GM21619 (cell line): ENCODE results near the gene SLC22A6.

Experiments
- ATAC-seq: cut with Tn5 transposase; IDR thresholded peaks from one replicate; pipeline ENCODE4 v1.9.1; 2021; ENCODE audit not compliant: unreplicated experiment

Gene SLC22A6, protein sequence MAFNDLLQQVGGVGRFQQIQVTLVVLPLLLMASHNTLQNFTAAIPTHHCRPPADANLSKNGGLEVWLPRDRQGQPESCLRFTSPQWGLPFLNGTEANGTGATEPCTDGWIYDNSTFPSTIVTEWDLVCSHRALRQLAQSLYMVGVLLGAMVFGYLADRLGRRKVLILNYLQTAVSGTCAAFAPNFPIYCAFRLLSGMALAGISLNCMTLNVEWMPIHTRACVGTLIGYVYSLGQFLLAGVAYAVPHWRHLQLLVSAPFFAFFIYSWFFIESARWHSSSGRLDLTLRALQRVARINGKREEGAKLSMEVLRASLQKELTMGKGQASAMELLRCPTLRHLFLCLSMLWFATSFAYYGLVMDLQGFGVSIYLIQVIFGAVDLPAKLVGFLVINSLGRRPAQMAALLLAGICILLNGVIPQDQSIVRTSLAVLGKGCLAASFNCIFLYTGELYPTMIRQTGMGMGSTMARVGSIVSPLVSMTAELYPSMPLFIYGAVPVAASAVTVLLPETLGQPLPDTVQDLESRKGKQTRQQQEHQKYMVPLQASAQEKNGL

GRCh38 chr11:62984451-62984991 lies at the start of gene SLC22A6:
SLC22A6 (minus strand) TSS chr11:62984967; CDS start chr11:62984690, 277 bp downstream.
- no peak for ATAC-seq

- no peak for ATAC-seq
Observed at GRCh38 chr11:63032457-63032856, 47.7 kb upstream of the SLC22A6 start.

- ATAC-seq = no peak
Observed at GRCh38 chr11:63023841-63024648, 39.3 kb upstream of the SLC22A6 start.

GRCh38 chr11:63023222-63023814 lies 38.6 kb upstream of the SLC22A6 start:
- no peak for ATAC-seq

- ATAC-seq = no peak
Observed at GRCh38 chr11:63022441-63022840, 37.7 kb upstream of the SLC22A6 start.

DNA sequence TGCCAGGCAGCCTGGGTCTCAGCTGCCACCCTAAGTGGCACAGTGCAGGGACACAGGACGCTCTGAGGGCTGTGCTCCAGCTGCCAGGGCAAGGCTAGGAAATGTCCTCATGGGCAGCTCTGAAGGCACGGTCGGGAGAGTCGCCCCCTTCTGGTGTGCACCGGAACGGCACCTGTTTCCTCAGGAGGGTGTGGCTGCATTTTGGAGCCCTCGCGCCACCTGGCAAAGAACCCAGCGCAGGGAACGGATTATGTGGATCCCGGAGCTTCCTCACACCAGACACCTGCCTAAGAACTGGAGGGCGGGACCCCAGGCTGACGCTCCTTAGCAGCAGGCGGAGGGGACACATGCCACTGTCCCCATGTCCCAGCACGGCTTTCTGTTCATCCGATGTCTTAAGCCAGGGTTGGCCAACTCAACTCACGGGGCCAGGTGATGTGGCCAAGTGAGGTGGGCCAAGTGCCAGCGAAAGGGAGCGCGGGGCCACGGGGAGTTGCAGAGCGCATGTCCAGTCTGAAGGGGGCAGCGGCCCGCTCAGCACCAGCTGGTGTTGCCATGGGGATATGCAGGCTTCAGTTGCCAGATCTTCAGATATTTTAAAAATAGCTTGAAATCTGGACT lies 36.0 kb upstream of the SLC22A6 start:
- ATAC-seq = no peak

GRCh38 chr11:63019506-63019905 lies 34.7 kb upstream of the SLC22A6 start:
- ATAC-seq = no peak

DNA sequence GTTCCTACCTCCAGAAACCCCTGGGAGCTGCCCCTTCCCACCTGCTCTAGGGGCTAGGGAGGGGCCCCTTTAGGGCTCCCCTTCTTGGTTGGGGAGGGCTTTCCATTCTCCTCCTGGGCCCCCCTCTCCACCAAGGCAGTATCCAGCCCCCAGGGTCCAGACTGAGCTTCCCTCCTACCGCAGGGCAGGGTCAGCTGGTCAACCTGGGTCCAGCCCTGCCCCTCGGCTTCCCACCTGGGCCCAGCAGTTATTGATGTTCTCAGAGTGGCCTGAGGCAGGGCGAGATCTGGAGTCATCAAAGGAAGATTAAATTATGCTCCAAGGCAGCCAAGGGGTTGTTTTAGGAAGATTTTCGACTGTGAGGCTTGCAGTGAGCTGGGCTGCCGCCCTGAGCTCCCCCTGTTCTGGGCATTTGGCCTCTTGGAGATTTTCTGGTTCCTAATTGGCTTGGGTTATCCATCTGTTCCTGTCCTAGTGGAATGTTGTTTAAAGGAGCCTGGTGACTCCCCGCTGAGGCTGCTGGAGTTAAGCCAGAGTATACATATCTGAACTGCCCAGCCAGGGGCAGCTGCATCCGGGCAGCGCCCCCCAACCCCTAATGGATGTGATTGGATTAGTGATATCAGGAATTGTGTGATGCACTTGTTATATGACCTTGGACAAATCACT lies 32.7 kb upstream of the SLC22A6 start:
- no peak for ATAC-seq

DNA sequence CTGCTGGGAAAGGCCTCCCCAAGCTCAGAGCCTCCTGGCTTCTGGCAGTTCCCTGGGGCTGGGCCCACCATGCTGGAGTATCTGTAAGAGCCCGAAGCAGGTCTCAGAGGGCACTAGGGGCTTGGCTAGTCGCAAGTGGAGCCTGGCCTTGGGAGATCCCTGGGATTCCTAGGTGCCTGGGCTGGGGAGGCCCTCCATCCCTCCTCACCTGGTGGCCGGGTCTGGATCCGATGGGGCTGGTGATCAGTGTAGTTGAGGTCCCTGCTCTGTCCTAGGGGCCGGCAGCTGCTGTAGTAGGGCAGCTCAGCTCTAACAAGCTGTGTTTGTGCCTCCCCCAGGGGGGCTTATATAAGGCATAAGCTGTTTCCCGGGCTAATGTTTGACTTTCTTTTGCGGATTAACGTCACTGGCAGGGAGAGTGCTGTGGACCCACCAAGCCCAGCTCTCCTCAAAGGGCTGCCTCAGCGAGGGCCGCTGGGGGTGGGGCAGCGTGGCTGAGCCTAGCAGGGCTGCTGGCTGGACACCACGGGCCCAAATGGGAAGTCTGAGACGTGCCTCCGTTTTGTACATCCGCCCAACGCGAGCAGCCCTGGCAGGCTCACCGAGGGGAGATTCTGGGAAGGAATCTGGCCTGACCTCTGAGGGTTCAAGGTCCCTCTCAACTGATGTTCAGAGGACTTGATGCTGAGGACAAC lies 30.9 kb upstream of the SLC22A6 start, which contains the start of gene SLC22A8:
SLC22A8 (minus strand) TSS at position 321 of the 695 bp plus-strand sequence. CDS start 883 bp downstream, outside the sequence.
- ATAC-seq = no peak

DNA sequence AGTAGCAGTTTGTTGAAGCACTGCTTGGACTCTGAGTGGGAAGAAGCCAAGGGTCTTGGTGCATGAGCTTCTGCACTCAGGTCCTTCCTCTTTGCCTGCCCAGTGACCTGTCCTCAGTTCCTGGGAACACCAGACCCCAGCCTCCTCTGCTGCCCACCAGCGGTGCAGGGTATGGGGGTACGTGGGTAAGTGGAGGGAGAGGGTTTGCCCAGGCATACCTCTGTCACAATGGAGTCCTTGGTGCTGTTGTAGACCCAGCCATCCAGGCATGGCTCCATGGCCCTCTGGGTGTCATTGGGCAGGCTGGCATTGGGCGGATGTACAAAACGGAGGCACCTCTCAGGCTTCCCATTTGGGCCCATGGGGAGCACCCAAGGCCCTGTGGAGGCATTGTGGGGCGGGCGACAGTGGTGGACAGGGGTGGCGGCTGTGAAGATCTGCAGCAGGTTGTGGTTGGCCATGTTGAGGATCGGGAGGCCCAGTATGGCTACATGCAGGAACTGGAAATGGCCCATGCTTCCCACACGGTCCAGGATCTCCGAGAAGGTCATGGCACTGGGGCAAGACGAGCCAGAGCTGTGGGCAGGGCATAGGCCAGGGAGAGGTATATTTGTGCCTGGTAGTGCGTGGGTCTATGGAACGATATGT lies 29.8 kb upstream of the SLC22A6 start:
- ATAC-seq = no peak

DNA sequence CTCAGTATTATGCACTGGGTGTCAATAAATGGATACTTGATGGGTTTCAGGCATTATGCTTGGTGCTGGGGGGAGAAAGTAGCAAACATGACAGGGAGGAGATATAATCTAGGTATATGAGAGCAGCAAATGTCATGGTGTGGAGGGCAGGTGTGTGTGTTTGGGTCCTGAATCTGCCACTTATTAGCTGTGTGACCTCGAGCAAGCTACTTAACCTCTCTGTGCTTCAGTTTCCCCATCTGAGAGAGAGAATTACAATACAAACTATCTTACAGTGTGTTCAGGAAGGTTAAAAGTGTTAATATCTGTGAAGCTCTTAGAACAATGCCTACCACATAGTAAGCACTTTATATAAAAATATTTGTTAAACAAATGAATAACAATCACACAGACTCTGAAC lies 28.1 kb upstream of the SLC22A6 start:
- ATAC-seq = no peak

- ATAC-seq = no peak
Observed at GRCh38 chr11:63012430-63012829, 27.7 kb upstream of the SLC22A6 start.

GRCh38 chr11:63010934-63011439 lies 26.2 kb upstream of the SLC22A6 start:
- ATAC-seq = no peak

DNA sequence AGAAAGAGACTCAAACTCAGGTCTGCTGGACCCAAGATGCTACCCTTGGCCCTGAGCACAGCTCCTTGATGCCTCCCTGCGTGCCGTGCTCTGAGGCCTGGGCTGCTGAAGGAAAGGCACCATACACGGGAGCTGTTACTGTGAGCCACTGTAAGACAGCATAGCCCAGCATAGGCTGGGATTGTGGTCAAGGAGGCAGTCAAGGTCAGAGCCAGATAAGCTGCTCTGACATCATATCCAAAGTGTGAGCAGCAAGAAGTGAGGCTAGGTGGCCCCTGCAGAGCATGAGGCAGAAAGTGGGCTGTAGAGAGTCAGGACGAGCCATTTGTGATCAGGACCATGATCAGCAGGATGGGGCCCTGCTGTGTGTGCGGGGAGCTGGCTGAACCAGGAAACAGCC lies 23.2 kb upstream of the SLC22A6 start:
- ATAC-seq = no peak

DNA sequence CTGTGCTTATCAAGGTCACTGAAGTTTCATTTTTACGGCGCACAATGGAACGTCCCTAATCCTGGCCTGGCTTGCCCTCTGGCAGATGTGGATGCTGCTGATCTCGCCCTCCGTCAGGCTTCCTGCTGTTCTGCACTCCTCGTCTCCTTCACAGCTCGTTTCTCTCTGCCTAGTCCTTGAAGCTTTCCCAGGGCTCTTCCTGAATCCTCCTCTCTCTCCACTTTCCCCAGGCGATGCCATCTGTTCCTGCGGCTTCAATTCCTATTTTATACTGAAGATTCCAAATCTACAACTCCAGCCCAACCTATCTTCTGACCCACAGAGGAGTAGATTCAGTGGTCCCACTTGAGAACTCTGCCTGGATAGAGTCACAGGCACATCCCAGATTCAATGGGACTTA lies 16.7 kb upstream of the SLC22A6 start:
- no peak for ATAC-seq

DNA sequence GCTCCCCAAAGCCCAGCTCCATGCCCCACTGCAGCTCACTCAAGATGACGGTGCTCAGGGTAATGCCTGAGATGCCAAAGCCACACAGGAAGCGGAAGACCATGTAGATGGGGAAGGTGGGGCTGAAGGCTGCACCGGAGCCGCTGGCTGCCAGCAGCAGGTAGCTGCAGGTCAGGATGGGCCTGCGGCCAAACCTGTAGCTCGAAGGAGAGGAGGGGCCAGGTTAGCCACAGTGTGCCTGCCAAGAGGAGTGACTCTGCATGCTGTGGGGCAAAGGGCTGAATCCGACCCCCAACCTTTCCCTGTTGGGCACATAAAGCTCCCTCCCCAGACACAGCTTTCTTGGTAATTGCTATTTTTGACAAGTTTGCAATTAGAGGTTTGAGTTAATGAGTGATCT lies 14.9 kb upstream of the SLC22A6 start:
- no peak for ATAC-seq

- no peak for ATAC-seq
Observed at GRCh38 chr11:62999156-62999555, 14.4 kb upstream of the SLC22A6 start.

GRCh38 chr11:62996271-62996670 lies 11.5 kb upstream of the SLC22A6 start:
- ATAC-seq = no peak

- ATAC-seq = no peak
Observed at GRCh38 chr11:62994775-62995174, 10.0 kb upstream of the SLC22A6 start.
